NCI-H2196 treated with DMSO at 0.1 percent for 48 hours (cell line): Measurements from ENCODE around the gene TMEM18.
"Not testable (repeated sequence)": the region's sequence is repeated elsewhere in the genome, so short reads cannot be mapped to it uniquely, and the experiment has no call there.

Source experiments
- DNase-seq: peaks from one replicate; lab custom pipeline; 2025; ENCODE audit not compliant: unreplicated experiment; lab: John Stamatoyannopoulos, UW

TMEM18 gene

GRCh38 chr2:694174-694573, 17.0 kb upstream of the TMEM18 start:
- no peak for DNase-seq

GRCh38 chr2:693606-694005, 16.4 kb upstream of the TMEM18 start:
- no peak for DNase-seq

GRCh38 chr2:692767-693166, 15.6 kb upstream of the TMEM18 start:
- no peak for DNase-seq

- DNase-seq = no peak
These were observed 14.9 kb upstream of the TMEM18 start for GRCh38 chr2:691821-692761.

- no peak for DNase-seq
These were observed 13.6 kb upstream of the TMEM18 start for GRCh38 chr2:690799-691198.

GRCh38 chr2:689877-690510, 12.8 kb upstream of the TMEM18 start:
- DNase-seq = no peak

GRCh38 chr2:689237-689636, 12.0 kb upstream of the TMEM18 start:
- DNase-seq = no peak

- no peak for DNase-seq
These were observed 11.4 kb upstream of the TMEM18 start for GRCh38 chr2:688504-689076.

GRCh38 chr2:685421-685820, 8.2 kb upstream of the TMEM18 start:
- no peak for DNase-seq

- not testable (repeated sequence) for DNase-seq
These were observed 7.7 kb upstream of the TMEM18 start for GRCh38 chr2:684913-685312.

- no peak for DNase-seq
These were observed 5.0 kb upstream of the TMEM18 start for GRCh38 chr2:682226-682625.

GRCh38 chr2:681312-681711, 4.1 kb upstream of the TMEM18 start:
- DNase-seq = no peak

- no peak for DNase-seq
These were observed 3.3 kb upstream of the TMEM18 start for GRCh38 chr2:680496-680895.

GRCh38 chr2:678964-679363, 1.8 kb upstream of the TMEM18 start:
- no peak for DNase-seq

GRCh38 chr2:677959-678550, 849 bp upstream of the TMEM18 start:
- no peak for DNase-seq

GRCh38 chr2:676647-677055, 555 bp downstream of the TMEM18 start:
- peak; percentile 99 for DNase-seq

GRCh38 chr2:675982-676646, 1.1 kb downstream of the TMEM18 start:
- no peak for DNase-seq

- DNase-seq = no peak
These were observed 1.7 kb downstream of the TMEM18 start for GRCh38 chr2:675460-675859.

GRCh38 chr2:675051-675450, 2.2 kb downstream of the TMEM18 start:
- no peak for DNase-seq

GRCh38 chr2:674321-674985, 2.8 kb downstream of the TMEM18 start:
- DNase-seq = no peak
